IPS-20b (cell line): ENCODE results near the gene GPATCH3.
"Not testable (repeated sequence)": the region's sequence is repeated elsewhere in the genome, so short reads cannot be mapped to it uniquely, and the experiment has no call there.

Source experiments
- H3K27ac ChIP-seq: one replicate; pipeline ENCODE4 v1.5.1; 2013; ENCODE audit warnings: low read length
- H3K27me3 ChIP-seq: 2 replicates; pipeline ENCODE4 v1.6.1; 2013; ENCODE audit warnings: mild to moderate bottlenecking, low read length, inconsistent platforms; ENCODE audit not compliant: insufficient read depth
- H3K36me3 ChIP-seq: 2 replicates; pipeline ENCODE4 v1.6.1; 2013; ENCODE audit warnings: low read depth, mild to moderate bottlenecking, inconsistent platforms, low read length, moderate library complexity; ENCODE audit not compliant: insufficient read depth
- H3K4me1 ChIP-seq: 2 replicates; pipeline ENCODE4 v1.6.1; 2013; ENCODE audit warnings: mild to moderate bottlenecking, control low read depth, inconsistent platforms, low read length, moderate library complexity; ENCODE audit not compliant: insufficient read depth
- H3K4me3 ChIP-seq: 2 replicates; pipeline ENCODE4 v1.5.1; 2013; ENCODE audit warnings: mild to moderate bottlenecking, low read length, inconsistent platforms
- H3K9ac ChIP-seq: 2 replicates; pipeline ENCODE4 v1.6.1; 2013; ENCODE audit warnings: low read depth, mild to moderate bottlenecking, inconsistent platforms, low read length, moderate library complexity
- H3K9me3 ChIP-seq: 2 replicates; pipeline ENCODE4 v1.6.1; 2013; ENCODE audit warnings: mild to moderate bottlenecking, low read depth, low read length, inconsistent platforms; ENCODE audit not compliant: insufficient read depth

GPATCH3 gene

GRCh38 chr1:26900001-26900814 is at the start of gene GPATCH3:
Gene GPATCH3 (minus strand): TSS chr1:26900467. CDS start chr1:26900442, 25 bp downstream.
- Histone ChIP-seq H3K36me3 (peaks cover 17% of the 10 kb centered on the region), H3K4me3 (peak within 1 kb of the TSS; percentile 93), H3K9ac (peak within 1 kb of the TSS; percentile 96), H3K9me3 (no peaks in the 10 kb centered on the region), H3K27ac (peak within 1 kb of the TSS; percentile 74), H3K4me1 (peaks cover 6% of the 10 kb centered on the region), H3K27me3 (no peaks in the 10 kb centered on the region)

DNA sequence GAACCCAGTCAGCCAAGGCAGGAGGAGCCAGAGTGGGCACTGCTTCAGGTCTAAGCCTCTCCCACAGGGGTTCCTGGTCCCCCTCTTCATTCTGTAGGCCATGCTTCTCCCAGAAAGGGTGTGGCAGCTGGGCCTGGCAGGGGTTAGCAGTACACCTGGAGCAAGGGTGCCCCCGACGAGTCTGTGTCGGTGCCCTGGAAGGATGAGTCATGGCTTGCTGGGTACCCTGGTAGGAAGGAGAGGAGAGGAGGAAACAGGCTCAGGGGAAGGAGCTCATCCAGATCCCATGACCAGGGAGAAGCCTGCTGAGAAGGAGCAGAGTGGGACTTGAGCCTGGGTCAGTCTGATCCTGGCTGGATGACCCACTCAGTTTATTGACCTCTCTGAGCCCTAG is 49.7 kb upstream of the GPATCH3 start:
- Histone ChIP-seq H3K9me3 (no peaks in the 10 kb centered on the region), H3K9ac (no peak overlapping the region), H3K27me3 (no peaks in the 10 kb centered on the region), H3K27ac (no peak overlapping the region), H3K4me3 (no peak overlapping the region), H3K4me1 (no peaks in the 10 kb centered on the region), H3K36me3 (peaks cover 41% of the 10 kb centered on the region)

GRCh38 chr1:26949266-26949925 is 49.1 kb upstream of the GPATCH3 start:
- H3K4me3 ChIP-seq = no peak overlapping the region
- no peaks in the 10 kb centered on the region for H3K9me3 ChIP-seq
- H3K36me3 ChIP-seq = peaks cover 45% of the 10 kb centered on the region
- no peaks in the 10 kb centered on the region for H3K27me3 ChIP-seq
- no peak overlapping the region for H3K27ac ChIP-seq
- no peak overlapping the region for H3K9ac ChIP-seq
- H3K4me1 ChIP-seq = no peaks in the 10 kb centered on the region

- not testable (repeated sequence) for H3K27ac ChIP-seq, H3K9ac ChIP-seq, H3K27me3 ChIP-seq, H3K9me3 ChIP-seq, H3K4me1 ChIP-seq, H3K4me3 ChIP-seq
- peaks cover 51% of the 10 kb centered on the region for H3K36me3 ChIP-seq
Measured at GRCh38 chr1:26948725-26949057, 48.4 kb upstream of the GPATCH3 start.

DNA sequence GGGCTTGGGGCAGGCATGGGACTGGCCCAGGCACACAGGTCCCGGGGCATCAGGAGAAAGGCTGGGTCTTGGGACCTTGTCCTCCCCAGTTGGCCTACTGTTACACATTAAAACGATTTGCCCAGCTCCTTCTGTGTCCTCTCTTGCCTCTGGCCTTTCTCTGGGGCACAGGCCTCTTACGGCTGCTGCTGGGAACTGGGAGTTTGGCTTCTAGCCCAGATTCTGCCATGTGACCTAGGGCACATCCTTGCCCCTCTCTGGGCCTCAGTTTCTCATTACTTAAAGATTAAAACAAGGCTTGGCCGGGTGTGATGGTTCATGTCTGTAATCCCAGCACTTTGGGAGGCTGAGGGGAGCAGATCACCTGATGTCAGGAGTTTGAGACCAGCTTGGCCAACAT is 46.0 kb upstream of the GPATCH3 start:
- Histone ChIP-seq H3K27me3 (no peaks in the 10 kb centered on the region), H3K9ac (no peak overlapping the region), H3K9me3 (no peaks in the 10 kb centered on the region), H3K27ac (no peak overlapping the region), H3K4me1 (no peaks in the 10 kb centered on the region), H3K4me3 (no peak overlapping the region), H3K36me3 (peaks cover 70% of the 10 kb centered on the region)

DNA sequence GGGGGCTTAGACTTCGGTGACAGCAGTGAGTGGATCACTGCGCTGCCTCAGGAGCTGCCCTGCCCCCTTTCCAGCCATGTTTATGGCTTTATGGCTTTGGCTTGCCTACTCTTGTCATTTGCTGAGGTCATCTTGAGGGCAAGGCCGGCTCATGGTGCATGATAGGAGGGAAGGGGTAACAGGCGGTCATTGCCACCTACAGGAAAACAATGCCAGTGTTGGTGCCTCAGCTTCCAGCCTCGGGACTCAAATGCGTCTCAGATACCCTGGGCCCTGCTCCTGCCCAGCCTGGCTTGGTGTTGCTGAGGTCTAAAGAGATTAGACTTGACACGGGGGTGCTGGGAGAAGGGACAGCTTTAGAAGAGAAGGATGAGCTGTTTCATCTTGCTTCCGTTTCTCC is 45.5 kb upstream of the GPATCH3 start:
- no peaks in the 10 kb centered on the region for H3K4me1 ChIP-seq
- no peaks in the 10 kb centered on the region for H3K9me3 ChIP-seq
- H3K4me3 ChIP-seq = no peak overlapping the region
- no peak overlapping the region for H3K9ac ChIP-seq
- no peak overlapping the region for H3K27ac ChIP-seq
- no peaks in the 10 kb centered on the region for H3K27me3 ChIP-seq
- peaks cover 70% of the 10 kb centered on the region for H3K36me3 ChIP-seq

GRCh38 chr1:26945138-26945537 is 44.9 kb upstream of the GPATCH3 start:
- H3K27ac ChIP-seq = no peak overlapping the region

GRCh38 chr1:26942656-26943055 is 42.4 kb upstream of the GPATCH3 start:
- H3K9me3 ChIP-seq = no peaks in the 10 kb centered on the region
- no peak overlapping the region for H3K4me3 ChIP-seq
- no peaks in the 10 kb centered on the region for H3K4me1 ChIP-seq
- no peaks in the 10 kb centered on the region for H3K27me3 ChIP-seq
- no peak overlapping the region for H3K27ac ChIP-seq
- peaks cover 79% of the 10 kb centered on the region for H3K36me3 ChIP-seq
- H3K9ac ChIP-seq = no peak overlapping the region

More at GRCh38 chr1:26945138-26945537, 44.9 kb upstream of the GPATCH3 start:
- Histone ChIP-seq H3K9ac (no peak overlapping the region), H3K4me1 (no peaks in the 10 kb centered on the region), H3K9me3 (no peaks in the 10 kb centered on the region), H3K4me3 (no peak overlapping the region), H3K27me3 (no peaks in the 10 kb centered on the region), H3K36me3 (peaks cover 70% of the 10 kb centered on the region)

DNA sequence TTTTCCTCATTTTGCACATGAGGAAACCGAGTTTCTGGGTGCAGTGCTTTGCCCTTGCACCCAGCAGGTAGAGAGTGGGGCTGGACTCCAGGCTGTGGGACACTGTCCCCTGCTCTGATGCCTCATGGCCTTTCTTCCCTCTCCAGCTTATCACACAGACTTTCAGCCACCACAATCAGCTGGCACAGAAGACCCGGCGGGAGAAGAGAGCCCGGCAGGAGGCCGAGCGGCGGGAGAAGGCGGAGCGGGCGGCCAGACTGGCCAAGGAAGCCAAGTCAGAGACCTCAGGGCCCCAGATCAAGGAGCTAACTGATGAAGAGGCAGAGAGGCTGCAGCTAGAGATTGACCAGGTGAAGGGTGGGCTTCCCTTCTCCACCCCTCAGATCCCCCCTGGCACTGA is 41.0 kb upstream of the GPATCH3 start:
- Histone ChIP-seq H3K4me1 (no peaks in the 10 kb centered on the region), H3K9me3 (no peaks in the 10 kb centered on the region), H3K9ac (no peak overlapping the region), H3K36me3 (peaks cover 81% of the 10 kb centered on the region), H3K27ac (no peak overlapping the region), H3K4me3 (no peak overlapping the region), H3K27me3 (no peaks in the 10 kb centered on the region)

GRCh38 chr1:26938659-26939025 is 38.4 kb upstream of the GPATCH3 start:
- Histone ChIP-seq H3K36me3 (peaks cover 75% of the 10 kb centered on the region), H3K27ac (no peak overlapping the region), H3K27me3 (no peaks in the 10 kb centered on the region), H3K4me1 (no peaks in the 10 kb centered on the region), H3K9ac (no peak overlapping the region), H3K4me3 (no peak overlapping the region), H3K9me3 (no peaks in the 10 kb centered on the region)

- Histone ChIP-seq H3K9me3 (no peaks in the 10 kb centered on the region), H3K27ac (no peak overlapping the region), H3K27me3 (no peaks in the 10 kb centered on the region), H3K36me3 (peaks cover 74% of the 10 kb centered on the region), H3K9ac (no peak overlapping the region), H3K4me1 (no peaks in the 10 kb centered on the region), H3K4me3 (no peak overlapping the region)
Measured at GRCh38 chr1:26938004-26938658, 37.9 kb upstream of the GPATCH3 start.

- no peak overlapping the region for H3K27ac ChIP-seq
Measured at GRCh38 chr1:26936823-26937222, 36.6 kb upstream of the GPATCH3 start.

More at GRCh38 chr1:26936823-26937222, 36.6 kb upstream of the GPATCH3 start:
- no peaks in the 10 kb centered on the region for H3K27me3 ChIP-seq
- H3K9me3 ChIP-seq = no peaks in the 10 kb centered on the region
- peaks cover 73% of the 10 kb centered on the region for H3K36me3 ChIP-seq
- H3K9ac ChIP-seq = no peak overlapping the region
- H3K4me3 ChIP-seq = no peak overlapping the region
- no peaks in the 10 kb centered on the region for H3K4me1 ChIP-seq
